Measurements from ENCODE around the gene SIRT1.
"Not testable (repeated sequence)": the region's sequence is repeated elsewhere in the genome, so short reads cannot be mapped to it uniquely, and the experiment has no call there.

SIRT1 gene

GRCh38 chr10:67884313-67884841 is at the start of gene SIRT1:
Gene SIRT1, plus strand, starts transcription at chr10:67884656. Its CDS starts 66 bp downstream, at chr10:67884722.
- DNase-seq: peak; percentile 85

GRCh38 chr10:67835541-67836394 is 48.7 kb upstream of the SIRT1 start:
- DNase-seq: not testable (repeated sequence)

GRCh38 chr10:67836488-67836887 is 48.0 kb upstream of the SIRT1 start:
- no peak for DNase-seq

- DNase-seq: no peak
These were observed 47.5 kb upstream of the SIRT1 start for GRCh38 chr10:67836972-67837371.

GRCh38 chr10:67837541-67838314 is 46.7 kb upstream of the SIRT1 start, which contains the start of gene DNAJC12:
Gene DNAJC12, minus strand, starts transcription at chr10:67838188. Its CDS starts 177 bp downstream, at chr10:67838011.
- no peak for DNase-seq

- not testable (repeated sequence) for DNase-seq
These were observed 44.9 kb upstream of the SIRT1 start for GRCh38 chr10:67839511-67839910.

GRCh38 chr10:67839951-67840350 is 44.5 kb upstream of the SIRT1 start:
- DNase-seq: no peak

- DNase-seq: no peak
These were observed 42.7 kb upstream of the SIRT1 start for GRCh38 chr10:67841737-67842136.

- DNase-seq: no peak
These were observed 41.2 kb upstream of the SIRT1 start for GRCh38 chr10:67843284-67843683.

- peak; percentile 78 for DNase-seq
These were observed 35.0 kb upstream of the SIRT1 start for GRCh38 chr10:67849331-67850011.

GRCh38 chr10:67851186-67851585 is 33.3 kb upstream of the SIRT1 start:
- no peak for DNase-seq

- no peak for DNase-seq
These were observed 31.7 kb upstream of the SIRT1 start for GRCh38 chr10:67852761-67853160.

- DNase-seq: no peak
These were observed 30.9 kb upstream of the SIRT1 start for GRCh38 chr10:67853512-67853911.

GRCh38 chr10:67858971-67859370 is 25.5 kb upstream of the SIRT1 start:
- no peak for DNase-seq

- no peak for DNase-seq
These were observed 22.6 kb upstream of the SIRT1 start for GRCh38 chr10:67861750-67862432.

- no peak for DNase-seq
These were observed 21.4 kb upstream of the SIRT1 start for GRCh38 chr10:67863094-67863493.

- DNase-seq: no peak
These were observed 19.7 kb upstream of the SIRT1 start for GRCh38 chr10:67864607-67865371.

GRCh38 chr10:67868132-67868531 is 16.3 kb upstream of the SIRT1 start:
- DNase-seq: no peak

- no peak for DNase-seq
These were observed 14.5 kb upstream of the SIRT1 start for GRCh38 chr10:67869996-67870395.

- DNase-seq: no peak
These were observed 8.9 kb upstream of the SIRT1 start for GRCh38 chr10:67875340-67876238.

All from NCI-H1105 (cell line).